ENCODE measurements around the gene FAM117A. TPM values are rescaled to one million over a fixed set of nuclear protein-coding genes. Genes with fewer than 3 reads are reported as not detected.
"Not testable (repeated sequence)": the region's sequence is repeated elsewhere in the genome, so short reads cannot be mapped to it uniquely, and the experiment has no call there.

FAM117A gene
- total RNA-seq, 1 donor from 2014 or later: 16.5 TPM

DNA sequence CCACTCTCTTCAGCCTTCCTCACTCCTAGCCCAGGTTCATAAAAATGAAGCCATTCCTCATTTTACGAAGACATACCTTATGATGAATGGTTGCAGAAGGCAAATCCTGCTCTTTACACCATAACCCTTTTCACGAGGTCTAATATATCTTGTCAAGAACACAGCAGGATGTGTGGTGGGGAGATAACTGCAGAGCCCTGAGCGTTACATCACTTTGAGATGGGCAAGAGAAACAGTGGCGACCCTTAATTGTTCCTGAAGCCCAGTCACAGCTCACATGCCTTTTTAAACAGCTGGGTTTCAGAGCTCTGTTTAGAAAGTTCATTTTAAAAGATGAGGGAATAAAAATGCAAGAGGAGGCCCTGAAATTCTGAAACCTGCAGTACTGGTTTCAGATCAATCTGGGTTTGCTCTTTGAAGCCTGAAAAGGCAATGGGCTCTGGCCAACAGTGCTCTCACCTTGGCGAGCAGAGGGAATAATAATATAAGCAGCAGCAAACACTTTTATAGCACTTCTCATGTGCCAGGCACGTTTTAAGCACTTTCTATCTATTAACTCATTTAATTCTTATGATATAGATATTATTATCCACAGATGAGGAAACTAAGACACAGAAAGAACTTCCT lies 2.9 kb downstream of the FAM117A start:
- Mint-ChIP-seq H3K4me3 (no peak overlapping the region), H3K27me3 (ENCODE audit: low read depth) (peaks cover 7% of the 10 kb centered on the region), H3K4me1 (peaks cover 27% of the 10 kb centered on the region), H3K9me3 (no peaks in the 10 kb centered on the region), H3K36me3 (no peaks in the 10 kb centered on the region), H3K27ac (no peak overlapping the region)
- no peak for DNase-seq (ENCODE audit: low spot score in 2 of 2, unreplicated experiment in 2 of 2)
- TF ChIP-seq, protein P1, sequence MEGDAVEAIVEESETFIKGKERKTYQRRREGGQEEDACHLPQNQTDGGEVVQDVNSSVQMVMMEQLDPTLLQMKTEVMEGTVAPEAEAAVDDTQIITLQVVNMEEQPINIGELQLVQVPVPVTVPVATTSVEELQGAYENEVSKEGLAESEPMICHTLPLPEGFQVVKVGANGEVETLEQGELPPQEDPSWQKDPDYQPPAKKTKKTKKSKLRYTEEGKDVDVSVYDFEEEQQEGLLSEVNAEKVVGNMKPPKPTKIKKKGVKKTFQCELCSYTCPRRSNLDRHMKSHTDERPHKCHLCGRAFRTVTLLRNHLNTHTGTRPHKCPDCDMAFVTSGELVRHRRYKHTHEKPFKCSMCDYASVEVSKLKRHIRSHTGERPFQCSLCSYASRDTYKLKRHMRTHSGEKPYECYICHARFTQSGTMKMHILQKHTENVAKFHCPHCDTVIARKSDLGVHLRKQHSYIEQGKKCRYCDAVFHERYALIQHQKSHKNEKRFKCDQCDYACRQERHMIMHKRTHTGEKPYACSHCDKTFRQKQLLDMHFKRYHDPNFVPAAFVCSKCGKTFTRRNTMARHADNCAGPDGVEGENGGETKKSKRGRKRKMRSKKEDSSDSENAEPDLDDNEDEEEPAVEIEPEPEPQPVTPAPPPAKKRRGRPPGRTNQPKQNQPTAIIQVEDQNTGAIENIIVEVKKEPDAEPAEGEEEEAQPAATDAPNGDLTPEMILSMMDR (IDR thresholded peaks at IDR 0.05; ENCODE audit: unreplicated experiment): no peak

GRCh38 chr17:49760296-49760695 lies 3.6 kb downstream of the FAM117A start:
- no peaks in the 10 kb centered on the region for H3K36me3 Mint-ChIP-seq
- H3K27ac Mint-ChIP-seq: no peak overlapping the region
- TF ChIP-seq, protein P1 (IDR thresholded peaks at IDR 0.05; ENCODE audit: unreplicated experiment): no peak
- no peak overlapping the region for H3K4me3 Mint-ChIP-seq
- peaks cover 2% of the 10 kb centered on the region for H3K27me3 Mint-ChIP-seq (ENCODE audit: low read depth)
- DNase-seq (ENCODE audit: low spot score in 2 of 2, unreplicated experiment in 2 of 2): no peak
- H3K4me1 Mint-ChIP-seq: peaks cover 27% of the 10 kb centered on the region
- no peaks in the 10 kb centered on the region for H3K9me3 Mint-ChIP-seq

DNA sequence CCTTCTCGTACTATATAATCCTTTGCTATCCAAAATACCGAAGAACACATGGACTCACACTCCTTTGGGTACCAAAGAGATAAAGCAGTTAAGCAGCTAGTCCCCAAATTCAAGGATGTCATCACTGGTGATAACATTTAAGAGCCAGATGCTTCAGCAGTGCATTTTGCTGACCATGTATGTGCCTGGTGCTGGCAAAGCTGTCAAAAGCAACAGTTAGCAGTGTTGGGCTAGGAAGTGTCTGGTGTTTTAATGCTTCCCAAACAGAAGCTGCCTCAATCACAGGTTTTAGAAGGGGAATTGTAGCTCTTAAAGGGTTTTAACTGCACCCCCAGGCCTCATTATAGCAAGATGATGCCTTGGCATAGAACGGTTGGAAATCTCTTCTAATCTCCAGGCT lies 4.7 kb downstream of the FAM117A start:
- Mint-ChIP-seq H3K4me1 (peaks cover 22% of the 10 kb centered on the region), H3K4me3 (no peak overlapping the region), H3K9me3 (no peaks in the 10 kb centered on the region), H3K27ac (no peak overlapping the region), H3K36me3 (no peaks in the 10 kb centered on the region), H3K27me3 (ENCODE audit: low read depth) (no peaks in the 10 kb centered on the region)
- no peak for DNase-seq (ENCODE audit: low spot score in 2 of 2, unreplicated experiment in 2 of 2)
- TF ChIP-seq, protein P1 (IDR thresholded peaks at IDR 0.05; ENCODE audit: unreplicated experiment): no peak

DNA sequence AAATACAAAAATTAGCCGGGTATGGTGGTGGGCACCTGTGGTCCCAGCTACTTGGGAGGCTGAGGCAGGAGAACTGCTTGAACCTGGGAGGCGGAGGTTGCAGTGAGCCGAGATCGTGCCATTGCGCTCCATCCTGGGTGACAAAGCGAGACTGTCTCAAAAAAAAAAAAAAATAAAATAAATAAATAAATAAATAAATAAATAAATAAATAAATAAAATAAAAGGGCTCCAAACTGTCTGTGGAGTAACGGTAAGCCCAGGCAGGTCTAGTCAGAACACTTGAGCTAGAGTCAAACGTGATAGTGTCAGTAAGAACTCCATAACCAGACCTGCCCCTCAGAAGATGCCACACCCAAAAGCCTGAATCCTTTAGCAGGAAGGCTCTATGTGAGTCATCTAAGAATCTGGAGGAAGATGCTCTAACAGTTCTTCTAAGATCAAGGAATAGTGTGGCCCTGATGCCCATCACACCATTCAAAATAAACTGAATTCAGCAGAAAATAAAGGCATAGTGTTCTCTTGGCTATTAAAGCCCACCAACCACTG lies 5.4 kb downstream of the FAM117A start:
- peaks cover 22% of the 10 kb centered on the region for H3K4me1 Mint-ChIP-seq
- H3K9me3 Mint-ChIP-seq; H3K36me3 Mint-ChIP-seq; H3K27me3 Mint-ChIP-seq (ENCODE audit: low read depth); H3K4me3 Mint-ChIP-seq; H3K27ac Mint-ChIP-seq; DNase-seq (ENCODE audit: low spot score in 2 of 2, unreplicated experiment in 2 of 2): not testable (repeated sequence)

- Mint-ChIP-seq H3K27ac (no peak overlapping the region), H3K27me3 (ENCODE audit: low read depth) (no peaks in the 10 kb centered on the region), H3K9me3 (no peaks in the 10 kb centered on the region), H3K4me1 (peaks cover 12% of the 10 kb centered on the region), H3K36me3 (no peaks in the 10 kb centered on the region), H3K4me3 (no peak overlapping the region)
- TF ChIP-seq, protein P1 (IDR thresholded peaks at IDR 0.05; ENCODE audit: unreplicated experiment): no peak
- DNase-seq (ENCODE audit: low spot score in 2 of 2, unreplicated experiment in 2 of 2): no peak
Observed at GRCh38 chr17:49757151-49757777, 6.7 kb downstream of the FAM117A start.

Measured in mesothelial cell of epicardium (in vitro differentiated cells).